Keratinocyte (primary cell): ENCODE measurements around the gene RELL1. TPM values are rescaled to one million over a fixed set of nuclear protein-coding genes. Genes with fewer than 3 reads are reported as not detected.

Experiments
- DNase-seq: peaks from one replicate; pipeline ENCODE4 v3.0.0-alpha.2; 2011; ENCODE audit warnings: low read depth, missing footprints, low spot score
- FAIRE-seq: peaks from 2 replicates; lab custom pipeline; 2011; peaks lifted over from hg19 to GRCh38; lab: Jason Lieb, UNC
- H2AFZ ChIP-seq: 2 replicates; pipeline ENCODE4 v1.6.0; 2012; ENCODE audit warnings: low read length, control low read depth, inconsistent platforms; ENCODE audit not compliant: control insufficient read depth
- H3K27ac ChIP-seq: 2 replicates; pipeline ENCODE4 v1.5.1; 2011; ENCODE audit warnings: low read length; ENCODE audit not compliant: control insufficient read depth, insufficient read depth
- H3K27me3 ChIP-seq: 3 replicates; pipeline ENCODE4 v1.6.0; 2011; ENCODE audit warnings: low read length; ENCODE audit not compliant: control insufficient read depth, insufficient read depth; ENCODE audit errors: extremely low read depth
- H3K36me3 ChIP-seq, 2 experiments: 2 replicates in 1 of 2; 3 replicates in 1 of 2; pipeline ENCODE4 v1.5.1; 2011; ENCODE audit warnings: low read length in 2 of 2, mild to moderate bottlenecking in 1 of 2; ENCODE audit not compliant: control insufficient read depth in 2 of 2, insufficient read depth in 2 of 2; ENCODE audit errors: extremely low read depth in 1 of 2
- H3K4me1 ChIP-seq: 3 replicates; pipeline ENCODE4 v1.5.1; 2011; ENCODE audit warnings: low read length; ENCODE audit not compliant: control insufficient read depth, insufficient read depth; ENCODE audit errors: extremely low read depth
- H3K4me2 ChIP-seq: 3 replicates; pipeline ENCODE4 v1.6.0; 2011; ENCODE audit warnings: low read depth, low read length; ENCODE audit not compliant: control insufficient read depth, insufficient read depth; ENCODE audit errors: extremely low read depth
- H3K4me3 ChIP-seq, 3 experiments: fragments of 200-600 bp in 1 of 3; sonication (generic) in 1 of 3; 2 replicates in 2 of 3; 3 replicates in 1 of 3; pipeline ENCODE4 v1.5.1; 2011 to 2016; ENCODE audit warnings: low read length in 3 of 3, mild to moderate bottlenecking in 3 of 3, control low read depth in 2 of 3, inconsistent platforms in 1 of 3, low read depth in 1 of 3, mixed read lengths in 1 of 3, mixed run types in 1 of 3, moderate library complexity in 1 of 3; ENCODE audit not compliant: control insufficient read depth in 2 of 3, insufficient read depth in 2 of 3; ENCODE audit errors: extremely low read depth in 1 of 3
- H3K79me2 ChIP-seq: 2 replicates; pipeline ENCODE4 v1.6.0; 2012; ENCODE audit warnings: low read length; ENCODE audit not compliant: control insufficient read depth, insufficient read depth
- H3K9ac ChIP-seq: 3 replicates; pipeline ENCODE4 v1.6.0; 2011; ENCODE audit warnings: low read length; ENCODE audit not compliant: control insufficient read depth, insufficient read depth; ENCODE audit errors: extremely low read depth
- H3K9me1 ChIP-seq: 3 replicates; pipeline ENCODE4 v1.6.0; 2011; ENCODE audit warnings: low read length; ENCODE audit not compliant: control insufficient read depth, insufficient read depth; ENCODE audit errors: extremely low read depth
- H3K9me3 ChIP-seq: 2 replicates; pipeline ENCODE4 v1.5.1; 2012; ENCODE audit warnings: low read depth, low read length; ENCODE audit not compliant: control insufficient read depth
- H4K20me1 ChIP-seq: 3 replicates; pipeline ENCODE4 v1.6.0; 2011; ENCODE audit warnings: low read length; ENCODE audit not compliant: control insufficient read depth, insufficient read depth; ENCODE audit errors: extremely low read depth
- EZH2 ChIP-seq: IDR thresholded peaks from one replicate; pipeline ENCODE4 v1.6.1; 2012; ENCODE audit warnings: inconsistent platforms, mild to moderate bottlenecking, low read length, moderate library complexity
- dilution Hi-C: fragments of 300-500 bp; cut with MboI; formaldehyde crosslinking; loops from one replicate; pipeline ENCODE4 v1.7.0; 2020; ENCODE audit warnings: low sequenced_read_pairs; ENCODE audit not compliant: extremely low pct_ligation_motif_present
- polyA plus RNA-seq, 5 experiments: library from polyadenylated mRNA; depleted of rRNA in 3 of 5; stranded (reverse) in 3 of 5; stranded (forward) in 1 of 5; unstranded in 1 of 5; fragments of >200 nt; gene quantifications; 1 replicate in 1 of 5; 2 replicates in 3 of 5; 3 replicates in 1 of 5; pipeline versions ENCODE4 v1.2.1 to v1.2.3, GENCODE V29; 2011 to 2012; ENCODE audit warnings: missing spikeins in 2 of 5, low read depth in 1 of 5, low replicate concordance in 1 of 5
- TF ChIP-seq, protein P1 (sequence below), 3 experiments: IDR thresholded peaks in 1 of 3; conservative IDR thresholded peaks in 1 of 3; optimal IDR thresholded peaks in 1 of 3; 2 replicates in 2 of 3; 3 replicates in 1 of 3; pipeline versions ENCODE3 to v1.5.1; 2011; ENCODE audit warnings: low read length in 3 of 3, mild to moderate bottlenecking in 3 of 3, moderate library complexity in 2 of 3, control low read depth in 1 of 3, inconsistent platforms in 1 of 3; ENCODE audit not compliant: insufficient read depth in 2 of 3; ENCODE audit errors: extremely low read depth in 1 of 3

The RELL1 gene
- polyA plus RNA-seq, 1 donor (not counting 4 experiments of a cell fraction or from before 2014, with no cell fraction given): 9.3 TPM

DNA sequence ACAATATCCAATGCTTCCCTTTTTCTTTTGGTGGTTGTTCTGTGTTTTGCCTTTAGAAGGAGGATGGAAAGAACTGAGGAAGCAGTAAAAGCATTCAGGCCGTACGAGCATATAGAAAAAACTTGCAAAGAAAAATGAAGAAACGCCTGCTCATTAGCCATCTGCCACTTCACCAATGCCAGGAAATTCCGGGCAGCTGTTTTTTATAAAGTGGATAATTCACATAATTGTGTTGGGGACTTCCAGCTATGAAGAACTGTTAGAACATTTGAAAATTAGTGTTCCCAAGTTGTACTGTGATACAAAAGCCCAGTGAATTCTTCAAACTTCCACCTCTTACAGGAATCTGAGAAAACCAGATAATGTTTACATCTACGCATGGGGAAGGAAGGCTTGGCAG lies 11.7 kb downstream of the RELL1 start:
- Histone ChIP-seq H3K27me3 (no peaks in the 10 kb centered on the region), H3K9me3 (no peaks in the 10 kb centered on the region), H3K79me2 (peaks cover 22% of the 10 kb centered on the region), H3K9ac (no peak overlapping the region), H3K4me1 (peaks cover 31% of the 10 kb centered on the region), H3K27ac (no peak overlapping the region), H3K36me3 (no peaks in the 10 kb centered on the region), H3K4me2 (no peak overlapping the region), H2AFZ (no peak overlapping the region), H4K20me1 (no peaks in the 10 kb centered on the region), H3K9me1 (no peaks in the 10 kb centered on the region), H3K4me3 (no peak overlapping the region)
- DNase-seq (no peak), FAIRE-seq (no peak)
- TF ChIP-seq, protein P1, sequence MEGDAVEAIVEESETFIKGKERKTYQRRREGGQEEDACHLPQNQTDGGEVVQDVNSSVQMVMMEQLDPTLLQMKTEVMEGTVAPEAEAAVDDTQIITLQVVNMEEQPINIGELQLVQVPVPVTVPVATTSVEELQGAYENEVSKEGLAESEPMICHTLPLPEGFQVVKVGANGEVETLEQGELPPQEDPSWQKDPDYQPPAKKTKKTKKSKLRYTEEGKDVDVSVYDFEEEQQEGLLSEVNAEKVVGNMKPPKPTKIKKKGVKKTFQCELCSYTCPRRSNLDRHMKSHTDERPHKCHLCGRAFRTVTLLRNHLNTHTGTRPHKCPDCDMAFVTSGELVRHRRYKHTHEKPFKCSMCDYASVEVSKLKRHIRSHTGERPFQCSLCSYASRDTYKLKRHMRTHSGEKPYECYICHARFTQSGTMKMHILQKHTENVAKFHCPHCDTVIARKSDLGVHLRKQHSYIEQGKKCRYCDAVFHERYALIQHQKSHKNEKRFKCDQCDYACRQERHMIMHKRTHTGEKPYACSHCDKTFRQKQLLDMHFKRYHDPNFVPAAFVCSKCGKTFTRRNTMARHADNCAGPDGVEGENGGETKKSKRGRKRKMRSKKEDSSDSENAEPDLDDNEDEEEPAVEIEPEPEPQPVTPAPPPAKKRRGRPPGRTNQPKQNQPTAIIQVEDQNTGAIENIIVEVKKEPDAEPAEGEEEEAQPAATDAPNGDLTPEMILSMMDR (optimal IDR thresholded peaks at IDR 0.05 in 1 of 3, IDR thresholded peaks at IDR 0.05 in 1 of 3, conservative IDR thresholded peaks at IDR 0.05 in 1 of 3; ENCODE audit: extremely low read depth in 1 of 3, insufficient read depth in 2 of 3, low read length in 3 of 3): no peak
- TF ChIP-seq EZH2: no peak
- dilution Hi-C loops: no loop called here

DNA sequence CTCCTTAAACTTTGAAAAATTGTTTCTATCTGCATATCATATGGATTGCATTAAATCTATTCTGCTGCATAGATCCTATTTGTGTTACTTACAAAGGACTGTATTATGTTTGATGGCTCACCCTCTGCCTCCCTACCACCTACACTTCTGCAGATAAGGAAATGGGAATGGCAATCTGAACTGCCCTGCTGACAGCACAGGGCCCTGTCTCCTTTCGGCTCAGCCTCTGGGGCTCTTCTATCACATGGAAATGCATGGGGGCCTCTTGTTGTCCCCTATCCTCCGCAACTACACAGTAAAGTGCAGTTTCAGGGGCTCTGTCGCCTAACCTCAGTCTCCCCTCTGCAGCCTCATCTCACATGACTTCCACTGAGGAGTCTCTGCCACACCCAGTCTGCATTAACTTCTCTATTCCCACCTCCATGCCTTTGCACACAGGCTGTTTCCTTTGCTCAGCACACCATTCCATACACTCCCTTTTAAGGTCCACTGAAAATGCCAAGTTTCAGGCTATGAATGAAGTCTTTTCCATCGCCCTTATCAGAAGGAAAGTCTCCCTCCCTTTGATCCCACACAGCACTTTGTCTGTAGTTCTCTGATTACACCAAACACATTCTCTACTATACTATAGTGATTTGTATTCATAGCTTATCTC lies 12.5 kb downstream of the RELL1 start:
- Histone ChIP-seq H3K27ac (no peak overlapping the region), H3K4me3 (no peak overlapping the region), H3K36me3 (no peaks in the 10 kb centered on the region), H3K27me3 (no peaks in the 10 kb centered on the region), H3K9me3 (no peaks in the 10 kb centered on the region), H3K79me2 (peaks cover 22% of the 10 kb centered on the region), H4K20me1 (no peaks in the 10 kb centered on the region), H2AFZ (no peak overlapping the region), H3K9me1 (no peaks in the 10 kb centered on the region), H3K4me1 (peaks cover 27% of the 10 kb centered on the region), H3K4me2 (no peak overlapping the region), H3K9ac (no peak overlapping the region)
- dilution Hi-C loops: no loop called here
- DNase-seq (no peak), FAIRE-seq (no peak)
- no peak for TF ChIP-seq EZH2
- TF ChIP-seq, protein P1 (optimal IDR thresholded peaks at IDR 0.05 in 1 of 3, IDR thresholded peaks at IDR 0.05 in 1 of 3, conservative IDR thresholded peaks at IDR 0.05 in 1 of 3; ENCODE audit: extremely low read depth in 1 of 3, insufficient read depth in 2 of 3, low read length in 3 of 3): no peak
